Activated naive CD4-positive, alpha-beta T cell (primary cell): ENCODE measurements around the gene PAK4.
"Not testable (repeated sequence)": the region's sequence is repeated elsewhere in the genome, so short reads cannot be mapped to it uniquely, and the experiment has no call there.

Experiments used
- DNase-seq, 4 experiments: peaks; one replicate each; lab custom pipeline; 2025; lab: John Stamatoyannopoulos, UW

The PAK4 gene

DNA sequence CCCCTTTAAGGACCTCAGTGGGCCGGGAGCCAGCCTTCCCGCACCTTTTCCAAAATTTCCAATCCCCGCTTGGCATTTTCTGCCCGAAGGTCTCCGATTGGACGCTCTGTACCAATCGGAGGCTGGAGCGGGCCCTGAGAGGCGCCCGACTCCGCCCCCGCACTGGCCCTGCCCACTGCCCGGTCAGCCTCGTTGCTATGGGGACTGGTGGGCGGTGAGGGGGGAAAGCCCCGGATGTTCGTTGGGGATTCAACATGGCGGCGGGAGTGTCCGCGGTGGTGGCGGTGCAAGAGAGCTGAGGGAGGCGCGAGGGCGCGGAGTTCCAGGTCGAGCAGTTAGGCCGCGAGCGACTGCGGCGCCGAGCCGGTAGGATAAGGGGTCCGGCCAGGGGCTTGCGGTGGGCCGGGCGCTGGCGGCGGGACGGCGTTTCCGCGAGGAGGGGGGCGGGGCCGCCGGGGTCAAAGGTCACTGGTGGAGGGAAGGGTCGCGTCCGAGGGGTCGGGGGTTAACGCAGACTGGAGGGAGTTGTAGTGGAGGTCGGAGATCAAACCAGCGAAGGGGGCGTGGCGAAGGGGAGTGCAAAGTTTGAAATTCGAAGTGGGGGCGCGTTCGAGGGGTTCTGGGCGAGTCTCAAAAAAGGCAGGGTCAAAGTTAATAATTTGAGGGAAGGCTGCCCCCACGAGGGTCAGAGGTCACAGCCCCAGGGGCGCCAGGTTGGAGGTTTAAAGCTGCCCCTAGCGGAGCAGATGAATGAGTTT, at the start of gene PAK4:
Gene PAK4, plus strand, starts transcription at position 233 of the 758 bp plus-strand sequence. CDS start 43,768 bp downstream, outside the sequence.
- peak; percentile 82 to 91 (median 88) for DNase-seq

DNA sequence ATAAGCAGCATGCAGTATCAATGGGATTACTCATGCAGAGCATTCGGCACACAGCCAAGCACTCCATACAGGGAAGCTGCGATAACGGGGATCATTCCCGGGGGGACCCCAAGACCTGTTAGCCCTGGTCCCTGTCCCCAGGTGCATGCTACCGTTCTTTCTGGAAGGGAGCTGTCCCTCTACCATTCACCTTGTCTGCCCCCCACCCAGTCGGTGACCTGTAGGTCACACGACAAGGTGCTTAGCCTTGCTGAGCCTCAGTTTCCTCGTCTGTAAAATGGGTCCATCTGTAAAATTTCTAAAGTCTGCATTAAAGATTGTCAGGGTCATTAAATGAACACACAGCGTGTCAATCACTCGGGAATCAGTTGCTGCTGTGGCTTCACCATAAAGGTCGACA, 48.3 kb upstream of the PAK4 start:
- no peak for DNase-seq

DNA sequence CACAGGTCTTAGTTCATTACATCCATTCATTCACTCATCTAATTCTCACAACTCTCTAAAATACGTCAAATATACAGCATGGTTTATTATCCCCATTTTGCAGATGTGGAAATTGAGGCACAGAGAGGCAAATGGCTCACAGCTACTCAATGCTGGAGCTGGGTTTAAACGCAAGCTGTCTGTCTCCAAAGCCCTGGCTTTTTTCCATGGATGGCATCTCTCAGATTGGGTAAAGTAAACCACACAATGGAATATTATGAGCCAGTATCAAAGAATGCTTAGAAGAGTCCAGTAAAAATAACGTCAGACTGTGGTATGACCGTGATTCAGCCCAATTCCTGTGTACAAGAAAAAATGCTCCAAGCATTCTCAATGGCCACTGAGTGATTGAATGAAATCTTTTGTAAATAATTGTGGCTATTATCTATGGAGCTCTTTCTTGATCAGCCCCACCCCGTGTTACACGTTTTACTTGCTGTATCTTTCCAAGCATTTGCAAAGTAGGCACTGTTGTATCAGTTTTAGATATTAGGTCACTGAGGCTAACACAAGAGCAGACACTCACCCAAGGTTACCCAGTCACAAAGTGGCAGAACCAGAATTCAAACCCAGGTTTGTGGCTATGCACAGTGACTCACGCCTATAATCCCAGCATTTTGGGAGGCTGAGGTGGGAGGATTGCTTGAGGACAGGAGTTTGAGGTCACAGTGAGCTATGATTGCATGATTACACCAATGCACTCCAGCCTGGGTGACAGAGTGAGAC, 47.0 kb upstream of the PAK4 start:
- no peak for DNase-seq

DNA sequence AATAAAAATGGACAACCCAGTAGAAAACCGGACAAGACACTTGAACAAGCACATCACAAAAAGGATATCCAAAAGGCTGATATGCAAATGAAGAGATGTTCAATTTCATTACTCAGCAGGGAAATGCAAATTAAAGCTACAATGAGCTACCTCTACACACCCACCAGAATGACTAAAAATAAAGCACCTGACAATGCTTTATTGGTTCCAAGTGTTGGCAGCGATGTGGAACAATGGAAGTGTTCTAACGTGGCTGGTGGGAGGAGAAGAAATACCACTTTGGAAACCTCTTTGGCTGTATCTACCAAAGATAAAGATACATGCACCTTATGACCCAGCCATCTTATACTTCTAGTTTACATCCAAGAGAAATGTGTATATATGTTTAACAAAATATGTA, 45.2 kb upstream of the PAK4 start:
- DNase-seq: no peak

DNA sequence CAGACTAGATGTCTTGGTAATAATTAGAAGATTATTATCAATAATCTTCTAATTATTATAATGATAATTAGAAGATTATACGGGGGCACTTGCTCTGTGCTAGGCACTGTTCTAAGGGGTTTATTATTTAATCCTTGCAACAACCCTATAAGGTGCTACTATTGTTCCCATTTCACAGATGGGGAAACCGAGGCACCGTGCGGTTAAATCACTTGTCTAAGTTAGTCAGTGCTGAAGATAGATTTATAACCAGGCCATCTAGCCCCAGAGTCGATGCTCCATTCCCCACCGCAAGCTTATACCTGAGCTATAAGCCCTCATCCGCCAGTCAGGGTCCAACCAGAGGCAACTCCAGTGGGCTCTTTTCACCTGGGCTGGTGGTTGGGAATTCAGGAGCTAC, 43.4 kb upstream of the PAK4 start:
- no peak for DNase-seq

DNA sequence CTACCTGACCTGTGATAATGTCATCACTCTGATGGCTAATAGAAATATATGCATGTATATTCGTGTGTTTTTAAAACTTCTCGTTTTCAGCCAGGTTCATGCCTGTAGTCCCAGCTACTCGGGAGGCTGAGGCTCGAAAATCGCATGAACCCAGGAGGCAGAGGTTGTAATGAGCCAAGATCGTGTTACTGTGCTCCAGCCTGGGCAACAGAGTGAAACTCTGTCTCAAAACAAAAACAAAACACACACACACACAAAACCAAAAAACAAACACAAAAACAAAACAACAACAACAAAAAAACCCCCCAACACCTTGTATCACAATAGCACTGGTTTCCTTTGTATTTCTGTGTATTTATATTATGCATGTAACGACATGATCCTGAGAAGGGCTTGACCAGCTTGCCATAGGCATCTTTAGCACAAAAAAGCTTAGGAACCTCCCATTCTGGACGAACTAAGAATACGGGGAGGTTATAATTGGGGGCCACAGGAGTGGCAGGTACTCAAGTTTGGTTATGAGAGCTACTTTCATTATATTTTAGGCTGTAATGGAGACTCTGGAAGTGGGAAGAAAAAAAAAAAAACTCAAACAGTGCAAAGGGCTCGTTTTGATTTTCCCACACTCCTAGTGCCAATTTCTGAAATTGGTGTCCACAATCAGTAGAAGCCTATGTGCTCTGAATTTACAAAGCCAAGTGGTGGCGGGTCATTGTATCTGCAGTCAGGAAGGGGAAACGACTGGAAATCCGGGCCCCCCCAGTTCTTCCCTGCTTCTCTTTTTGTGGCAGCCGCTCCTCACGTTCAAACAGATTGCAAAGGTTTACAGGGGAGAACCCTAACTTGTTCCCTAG, 42.6 kb upstream of the PAK4 start:
- no peak for DNase-seq

DNA sequence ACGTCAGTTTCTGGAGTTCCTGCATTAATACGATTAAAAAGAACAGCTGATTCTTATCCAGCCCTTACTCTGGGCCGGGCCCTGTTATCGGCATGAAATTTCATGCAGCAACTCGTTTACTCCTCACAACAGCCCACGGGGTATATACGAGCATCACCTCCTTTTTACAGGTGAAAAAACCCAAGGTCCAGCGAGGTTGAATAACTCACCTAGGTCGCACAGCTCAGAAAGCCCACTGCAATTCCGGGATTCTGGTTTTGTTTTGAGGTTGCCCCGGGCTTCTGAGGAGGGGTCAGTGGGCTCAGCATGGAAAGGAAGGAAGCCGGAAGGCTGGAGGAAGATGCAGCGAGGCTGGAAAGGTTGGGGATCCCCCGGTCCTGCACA, 42.0 kb upstream of the PAK4 start:
- no peak for DNase-seq

DNA sequence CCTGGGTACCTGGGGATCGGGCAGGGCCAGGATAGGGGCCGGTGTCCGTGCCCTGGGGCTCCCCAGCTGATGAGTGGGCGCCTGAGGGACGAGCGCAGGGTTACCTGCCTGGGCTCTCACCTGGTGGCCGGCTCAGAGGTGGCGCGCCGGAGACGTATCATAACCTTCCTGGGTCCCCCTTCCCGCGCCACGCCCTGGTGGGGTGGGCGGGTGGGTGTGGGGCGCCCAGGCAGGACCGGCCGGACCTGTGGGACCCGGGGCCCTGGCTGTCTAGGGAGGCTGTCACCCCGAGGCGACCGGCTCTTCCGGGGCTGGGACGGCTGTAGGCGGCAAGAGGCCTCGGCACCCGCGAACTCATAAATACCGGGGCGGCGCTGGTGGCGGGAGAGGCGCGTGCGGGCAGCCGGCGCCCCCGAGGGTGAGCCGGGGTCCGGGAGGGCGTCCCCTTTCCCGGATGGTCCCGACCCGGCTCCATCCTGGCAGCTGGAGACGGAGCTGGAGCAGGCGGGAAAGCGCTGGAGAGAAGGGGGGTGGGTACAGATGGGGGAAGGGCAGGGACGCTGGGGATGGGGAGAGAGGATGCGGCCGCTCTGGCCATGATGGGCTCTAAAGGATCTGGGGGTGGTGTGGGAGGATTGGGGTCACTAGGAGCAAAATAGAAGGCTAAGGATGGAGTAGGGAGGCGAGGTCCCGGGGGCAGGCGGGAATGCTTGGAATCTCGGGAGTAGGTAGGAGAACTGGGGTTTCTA, 41.4 kb upstream of the PAK4 start, which contains the start of gene ACP7:
Gene ACP7, plus strand, starts transcription at position 386 of the 749 bp plus-strand sequence. CDS start 902 bp downstream, outside the sequence.
- DNase-seq: no peak

DNA sequence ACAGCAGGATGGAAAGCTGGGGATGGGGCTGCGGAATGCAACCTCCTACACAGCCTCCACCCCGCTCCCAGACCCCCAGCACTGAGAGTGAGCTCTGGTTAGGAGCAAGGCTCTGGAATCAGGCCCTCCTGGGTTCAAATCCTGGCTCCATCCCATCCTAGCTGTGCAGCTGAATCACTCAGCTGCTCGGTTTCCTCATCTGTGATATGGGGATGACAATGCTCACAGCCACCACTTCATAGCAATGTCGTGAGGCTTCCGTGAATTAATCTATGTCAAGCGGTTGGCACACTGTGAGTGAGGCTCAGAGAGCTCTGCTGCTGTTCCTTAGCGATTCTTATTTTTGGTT, 40.9 kb upstream of the PAK4 start:
- no peak for DNase-seq

DNA sequence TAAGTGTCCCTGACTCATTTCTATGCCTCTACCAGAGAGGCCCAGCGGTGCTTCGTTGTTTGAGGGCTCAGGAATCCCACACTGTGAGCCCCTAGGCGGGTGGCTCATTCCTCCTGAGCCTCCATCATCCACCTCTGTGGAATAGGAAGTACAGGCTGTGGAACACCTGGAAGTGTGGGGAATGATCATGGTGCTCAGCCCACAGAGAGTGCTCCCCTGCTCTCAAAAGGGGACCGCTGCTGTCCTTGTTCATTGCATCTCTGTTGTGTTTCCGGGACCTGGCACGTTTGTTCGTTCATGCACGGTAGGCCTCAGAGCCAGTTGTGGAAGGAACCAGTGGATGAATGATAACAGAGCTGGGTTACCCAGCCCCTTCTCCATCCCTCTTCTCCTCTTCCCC, 40.2 kb upstream of the PAK4 start:
- DNase-seq: no peak

DNA sequence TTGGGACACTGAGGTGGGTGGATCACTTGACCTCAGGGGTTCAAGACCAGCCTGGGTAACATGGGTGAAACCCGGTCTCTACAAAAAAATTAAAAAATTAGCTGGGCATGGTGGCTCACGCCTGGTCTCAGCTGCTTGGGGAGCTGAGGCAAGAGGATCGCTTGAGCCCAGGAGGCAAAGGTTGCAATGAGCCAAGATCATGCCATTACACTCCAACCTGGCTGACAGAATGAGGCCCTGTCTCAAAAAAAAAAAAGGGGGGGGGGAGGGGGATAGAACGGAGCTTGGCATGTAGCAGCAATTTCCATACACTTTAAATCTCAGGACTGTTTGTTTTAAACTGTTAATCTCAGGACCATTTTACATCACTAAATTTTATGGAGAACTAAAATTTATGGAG, 39.2 kb upstream of the PAK4 start:
- no peak for DNase-seq

DNA sequence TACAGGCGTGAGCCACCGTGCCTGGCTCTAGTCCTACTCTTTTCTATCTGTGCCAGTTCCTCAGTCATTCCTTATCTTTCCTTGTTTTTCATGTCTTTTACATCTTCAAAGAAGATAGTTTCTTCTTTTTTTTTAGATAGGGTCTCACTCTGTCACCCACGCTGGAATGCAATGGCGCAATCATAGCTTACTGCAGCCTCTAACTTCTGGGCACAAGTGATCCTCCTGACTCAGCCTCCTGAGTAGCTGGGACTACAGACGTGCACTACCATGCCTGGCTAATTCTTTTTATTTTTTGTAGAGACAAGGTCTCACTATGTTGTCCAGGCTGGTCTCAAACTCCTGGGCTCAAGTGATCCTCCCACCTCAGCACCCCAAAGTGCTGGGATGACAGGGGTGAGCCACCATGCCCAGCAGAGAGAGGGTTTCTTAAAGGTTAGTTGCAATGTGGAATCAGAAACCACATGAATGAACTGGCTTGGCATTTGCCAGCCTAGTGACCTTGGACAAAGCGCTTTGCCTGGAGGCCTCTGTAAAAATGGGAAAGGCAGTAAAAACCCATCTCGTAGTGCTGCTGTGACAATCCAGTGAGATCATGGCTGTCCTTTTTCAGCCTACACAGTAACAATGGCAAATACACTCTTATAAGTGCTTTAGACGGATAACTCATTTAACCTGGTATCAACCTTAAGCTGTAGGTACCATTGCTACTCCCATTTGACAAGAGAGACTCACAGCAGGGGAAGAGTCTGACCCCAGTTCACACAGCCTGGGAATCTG, 37.5 kb upstream of the PAK4 start:
- no peak for DNase-seq

DNA sequence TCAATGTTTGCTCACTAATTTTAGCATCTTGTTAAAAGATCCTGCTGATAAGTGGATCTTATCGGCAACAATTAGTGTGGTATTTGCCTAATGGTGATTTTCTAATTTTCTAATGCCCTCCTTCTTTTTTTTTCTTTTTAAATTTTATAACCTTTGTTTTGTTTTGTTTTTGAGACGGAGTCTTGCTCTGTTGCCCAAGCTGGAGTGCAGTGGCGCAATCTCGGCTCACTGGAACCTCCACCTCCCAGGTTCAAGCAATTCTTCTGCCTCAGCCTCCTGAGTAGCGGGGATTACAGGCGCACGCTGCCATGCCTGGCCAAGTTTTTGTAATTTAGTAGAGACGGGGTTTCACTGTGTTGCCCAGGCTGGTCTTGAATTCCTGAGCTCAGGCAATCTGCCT, 35.6 kb upstream of the PAK4 start:
- DNase-seq: not testable (repeated sequence)

DNA sequence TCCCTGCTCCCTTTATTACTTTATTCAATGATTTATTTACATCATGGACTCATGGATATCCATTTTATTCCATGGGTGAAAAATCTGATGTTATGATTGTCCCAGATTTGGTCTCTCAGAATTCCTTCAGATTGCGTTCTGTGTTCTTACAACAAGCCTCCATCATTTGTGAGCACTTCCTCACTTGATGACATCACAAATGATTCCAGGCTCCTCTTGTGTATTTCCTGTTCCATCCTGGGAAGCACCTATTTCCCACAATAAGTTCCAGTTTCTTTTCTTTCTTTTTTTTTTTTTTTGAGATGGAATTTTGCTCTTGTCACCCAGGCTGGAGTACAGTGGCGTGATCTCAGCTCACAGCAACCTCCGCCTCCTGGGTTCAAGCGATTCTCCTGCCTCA, 34.7 kb upstream of the PAK4 start:
- no peak for DNase-seq

DNA sequence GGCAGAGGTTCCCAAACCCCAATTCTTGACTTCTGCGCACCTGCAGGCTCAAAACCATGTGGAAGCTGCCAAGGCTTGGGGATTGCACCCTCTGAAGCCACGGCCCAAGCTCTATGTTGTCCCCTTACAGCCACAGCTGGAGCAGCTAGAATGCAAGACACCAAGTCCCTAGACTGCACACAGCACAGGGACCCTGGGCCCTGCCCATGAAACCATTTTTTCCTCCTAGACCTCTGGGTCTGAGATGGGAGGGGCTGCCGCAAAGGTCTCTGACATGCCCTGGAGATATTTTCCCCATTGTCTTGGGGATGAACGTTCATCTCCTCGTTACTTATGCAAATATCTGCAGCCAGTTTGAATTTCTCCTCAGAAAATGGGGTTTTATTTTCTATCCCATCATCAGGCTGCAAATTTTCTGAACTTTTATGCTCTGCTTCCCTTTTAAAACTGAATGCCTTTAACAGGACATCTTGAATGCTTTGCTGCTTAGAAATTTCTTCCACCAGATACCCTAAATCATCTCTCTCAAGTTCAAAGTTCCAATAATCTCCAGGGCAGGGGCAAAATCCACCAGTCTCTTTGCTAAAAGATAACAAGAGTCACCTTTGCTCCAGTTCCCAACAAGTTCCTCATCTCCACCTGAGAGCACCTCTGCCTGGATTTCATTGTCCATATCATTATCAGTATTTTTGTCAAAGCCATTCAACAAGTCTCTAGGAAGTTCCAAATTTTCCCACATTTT, 29.6 kb upstream of the PAK4 start:
- not testable (repeated sequence) for DNase-seq

DNA sequence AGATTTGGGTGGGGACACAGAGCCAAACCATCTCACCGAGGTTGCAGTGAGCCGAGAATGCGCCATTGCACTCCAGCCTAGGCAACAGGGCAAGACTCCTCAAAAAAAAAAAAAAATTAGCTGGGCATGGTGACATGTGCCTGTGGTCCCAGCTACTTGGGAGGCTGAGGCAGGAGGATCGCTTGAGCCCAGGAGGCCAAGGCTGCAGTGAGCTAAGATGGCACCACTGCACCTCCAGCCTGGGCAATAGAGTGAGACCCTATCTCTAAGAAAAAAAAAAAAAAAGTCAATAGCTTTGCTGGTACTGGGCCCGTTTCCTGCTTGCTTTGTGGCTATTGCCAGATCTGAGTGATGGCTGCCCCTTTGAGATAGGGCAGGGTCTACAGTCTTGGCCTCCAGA, 28.3 kb upstream of the PAK4 start:
- DNase-seq: no peak

DNA sequence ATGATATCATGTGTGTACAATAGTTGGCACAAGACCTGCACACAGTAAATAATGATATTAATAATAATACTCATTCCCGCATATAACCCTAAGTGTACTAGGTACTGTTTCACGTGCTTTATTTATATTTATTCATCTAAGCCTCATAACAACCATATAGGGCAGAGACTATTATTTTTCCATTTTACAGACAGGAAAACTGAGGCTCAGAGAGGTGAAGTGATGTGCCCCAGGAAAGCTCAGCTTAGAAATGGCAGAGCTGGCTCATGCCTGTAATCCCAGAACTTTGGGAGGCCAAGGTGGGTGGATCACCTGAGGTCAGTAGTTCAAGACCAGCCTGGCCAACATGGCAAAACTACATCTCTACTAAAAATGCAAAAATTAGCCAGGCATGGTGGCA, 27.9 kb upstream of the PAK4 start:
- DNase-seq: no peak

DNA sequence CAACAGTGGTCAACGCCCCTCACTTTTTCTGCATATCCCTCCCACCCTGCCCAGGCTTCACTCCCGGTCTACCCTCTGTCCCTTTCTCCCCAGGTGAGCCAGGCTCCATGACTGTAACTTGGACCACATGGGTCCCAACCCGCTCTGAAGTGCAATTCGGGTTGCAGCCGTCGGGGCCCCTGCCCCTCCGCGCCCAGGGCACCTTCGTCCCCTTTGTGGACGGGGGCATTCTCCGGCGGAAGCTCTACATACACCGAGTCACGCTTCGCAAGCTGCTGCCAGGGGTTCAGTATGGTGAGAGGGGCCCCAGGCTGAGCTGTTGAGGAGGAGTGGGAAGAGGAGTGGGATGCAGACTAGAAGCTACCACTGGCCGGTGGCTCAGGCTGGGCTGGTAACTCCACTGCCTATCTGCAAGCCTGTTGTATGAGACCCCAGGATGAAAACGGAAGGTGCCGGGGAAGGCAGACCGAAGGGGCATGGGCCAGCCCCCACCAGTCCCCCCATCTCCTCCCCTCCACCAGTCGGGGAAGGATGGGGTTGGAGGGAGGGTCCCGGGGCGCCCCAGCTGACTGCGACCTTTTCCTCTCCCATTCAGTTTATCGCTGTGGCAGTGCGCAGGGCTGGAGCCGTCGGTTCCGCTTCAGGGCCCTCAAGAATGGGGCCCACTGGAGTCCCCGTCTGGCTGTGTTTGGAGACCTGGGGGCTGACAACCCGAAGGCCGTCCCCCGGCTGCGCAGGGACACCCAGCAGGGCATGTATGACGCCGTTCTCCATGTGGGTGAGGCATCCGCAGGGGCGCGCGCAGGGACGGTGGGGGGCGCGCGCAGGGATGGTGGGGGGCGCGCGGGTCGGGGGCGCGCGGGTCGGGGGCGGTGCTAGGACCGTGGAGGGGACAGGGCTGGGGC, 27.0 kb upstream of the PAK4 start:
- DNase-seq: no peak

DNA sequence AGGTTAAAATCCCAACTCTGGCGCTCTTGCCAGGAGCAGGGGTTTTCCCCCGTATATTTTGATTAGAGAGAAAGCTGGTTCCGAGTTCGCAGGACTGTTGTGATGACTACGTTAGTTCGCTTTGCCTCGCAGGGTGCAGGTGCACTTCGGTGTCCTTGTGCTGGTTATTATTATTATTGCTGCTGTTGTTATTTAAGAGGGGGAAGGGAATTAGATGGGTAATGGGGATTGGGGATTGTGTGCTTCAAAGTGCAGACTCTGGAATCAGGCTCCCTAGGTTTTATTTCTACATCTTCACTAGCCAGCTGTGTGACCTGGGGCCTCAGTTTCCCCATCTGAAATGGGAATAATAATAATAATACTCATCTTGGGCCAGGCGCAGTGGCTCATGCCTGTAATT, 26.2 kb upstream of the PAK4 start:
- DNase-seq: no peak
